IPS-NIHi11 (cell line): ENCODE results near the gene POM121C.
A peak's percentile ranks its signal among the peaks of the same experiment; 100 is the strongest.
"Not testable (repeated sequence)": the region's sequence is repeated elsewhere in the genome, so short reads cannot be mapped to it uniquely, and the experiment has no call there.

Source experiments
- DNase-seq: peaks from one replicate; pipeline ENCODE4 v3.0.0; 2012; ENCODE audit warnings: mixed read lengths, low spot score

POM121C gene

GRCh38 chr7:75485979-75486643 is at the start of gene POM121C:
Gene POM121C, minus strand, starts transcription at chr7:75486299. Its CDS starts 44,803 bp downstream, at chr7:75441496.
- peak; percentile 89 for DNase-seq

GRCh38 chr7:75534727-75535307 is 48.7 kb upstream of the POM121C start:
- DNase-seq: peak; percentile 0

DNA sequence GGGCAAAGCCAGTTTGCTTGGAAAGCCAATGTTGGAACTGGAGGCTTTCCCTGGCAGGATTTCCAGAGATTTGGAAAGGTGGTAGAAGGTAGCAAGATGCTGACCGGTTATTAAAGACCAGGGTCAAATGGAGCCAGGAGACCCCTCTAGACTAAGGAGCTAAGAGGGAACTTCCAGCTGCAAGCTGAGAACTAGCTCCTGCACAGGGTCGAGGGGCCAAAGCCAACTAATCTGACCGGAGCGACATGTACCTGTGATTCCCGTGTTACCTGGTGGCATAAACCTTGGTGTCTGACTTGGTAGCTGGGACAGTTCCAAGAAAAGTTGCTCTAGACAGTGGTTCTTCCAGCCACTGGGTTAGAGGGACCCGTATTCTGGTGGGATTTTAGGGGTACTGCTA is 47.8 kb upstream of the POM121C start:
- peak; percentile 1 for DNase-seq

- no peak for DNase-seq
Measured at GRCh38 chr7:75532639-75533038, 46.5 kb upstream of the POM121C start.

GRCh38 chr7:75531359-75531821 is 45.3 kb upstream of the POM121C start:
- peak; percentile 37 for DNase-seq

DNA sequence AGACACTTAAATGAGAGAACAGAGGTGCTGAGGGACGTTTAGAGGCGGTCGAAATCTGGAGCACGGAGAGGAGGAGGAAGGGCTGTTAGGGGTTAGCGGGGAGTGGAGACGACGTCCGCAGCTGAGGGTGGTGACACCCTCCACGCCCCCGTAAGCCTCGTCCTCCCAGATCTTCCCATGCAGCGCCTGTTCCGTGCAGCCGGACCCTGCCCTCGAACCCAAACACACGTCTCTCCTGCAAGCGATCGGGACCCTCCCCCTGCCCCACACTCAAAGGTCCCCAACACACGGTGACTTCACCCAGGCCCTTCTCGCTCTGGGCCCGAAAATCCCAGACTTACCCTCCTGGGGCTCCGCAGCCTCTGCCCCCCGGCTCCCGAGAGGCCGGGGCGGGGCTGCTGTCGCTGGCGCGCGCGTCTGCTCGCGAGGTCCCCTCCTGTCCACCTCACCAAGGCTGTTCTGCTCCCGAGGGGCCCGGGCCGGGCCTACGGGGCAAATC is 41.2 kb upstream of the POM121C start:
- DNase-seq: peak; percentile 5

- DNase-seq: not testable (repeated sequence)
Measured at GRCh38 chr7:75521727-75522126, 35.6 kb upstream of the POM121C start.

GRCh38 chr7:75518842-75519241 is 32.7 kb upstream of the POM121C start:
- not testable (repeated sequence) for DNase-seq

DNA sequence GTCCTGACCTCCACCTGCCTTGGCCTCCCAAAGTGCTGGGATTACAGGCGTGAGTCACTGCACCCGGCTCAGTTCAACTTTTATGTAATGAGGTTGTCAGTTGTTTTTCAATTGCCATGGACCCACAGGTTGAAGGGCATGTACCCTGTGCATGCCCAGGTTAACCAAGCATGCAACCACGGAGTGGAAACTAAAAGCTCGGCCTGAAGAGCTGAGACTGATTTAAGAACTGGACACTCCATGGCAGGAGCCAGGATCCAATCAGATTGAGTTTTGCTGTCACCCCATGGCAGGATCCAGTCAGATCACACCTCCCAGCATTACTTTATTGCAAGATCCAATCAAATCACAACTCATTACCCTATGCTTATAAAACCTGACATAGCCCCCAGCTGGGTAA is 22.9 kb upstream of the POM121C start:
- DNase-seq: not testable (repeated sequence)

- DNase-seq: not testable (repeated sequence)
Measured at GRCh38 chr7:75492020-75492419, 5.9 kb upstream of the POM121C start, which contains the start of gene SPDYE5. Gene SPDYE5, plus strand, starts transcription at chr7:75492320. Its CDS starts 1,728 bp downstream, at chr7:75494048.

- not testable (repeated sequence) for DNase-seq
Measured at GRCh38 chr7:75485355-75485978, 632 bp downstream of the POM121C start.

DNA sequence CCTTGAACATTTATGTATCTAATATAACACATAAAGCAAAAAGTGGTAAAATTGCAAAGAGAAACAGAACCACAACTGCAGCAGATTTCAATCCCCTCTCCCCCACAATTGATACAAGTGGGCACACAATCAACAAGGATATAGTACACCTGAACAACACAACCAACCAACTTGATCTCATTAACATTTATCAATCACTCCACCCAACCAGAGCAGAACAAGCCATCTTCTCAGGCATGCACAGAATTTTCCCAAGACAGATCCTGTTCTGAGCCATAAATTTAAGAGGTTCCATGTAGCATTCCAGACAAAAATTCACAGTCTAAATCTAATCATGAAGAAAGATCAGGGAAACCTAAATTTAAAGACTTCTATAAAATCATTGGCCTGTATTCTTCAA is 5.8 kb downstream of the POM121C start:
- DNase-seq: not testable (repeated sequence)

DNA sequence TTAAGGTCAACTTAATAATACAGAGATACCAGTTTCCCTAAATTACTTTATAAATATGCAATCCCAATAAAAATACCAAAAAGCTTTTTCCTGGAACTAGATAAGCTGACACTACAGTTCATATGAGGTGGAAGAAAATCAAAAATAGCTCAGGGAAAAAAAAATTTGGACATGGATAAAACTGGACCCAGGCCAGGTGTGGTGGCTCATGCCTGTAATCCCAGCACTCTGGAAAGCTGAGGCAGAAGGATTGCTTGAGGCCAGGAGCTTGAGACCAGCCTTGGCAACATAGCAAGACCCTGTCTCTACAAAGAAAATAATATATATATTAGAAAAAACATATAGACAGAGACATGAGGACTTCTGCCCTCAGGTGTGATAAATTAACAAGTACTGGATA is 8.6 kb downstream of the POM121C start:
- DNase-seq: not testable (repeated sequence)

- not testable (repeated sequence) for DNase-seq
Measured at GRCh38 chr7:75470166-75470565, 15.9 kb downstream of the POM121C start.

DNA sequence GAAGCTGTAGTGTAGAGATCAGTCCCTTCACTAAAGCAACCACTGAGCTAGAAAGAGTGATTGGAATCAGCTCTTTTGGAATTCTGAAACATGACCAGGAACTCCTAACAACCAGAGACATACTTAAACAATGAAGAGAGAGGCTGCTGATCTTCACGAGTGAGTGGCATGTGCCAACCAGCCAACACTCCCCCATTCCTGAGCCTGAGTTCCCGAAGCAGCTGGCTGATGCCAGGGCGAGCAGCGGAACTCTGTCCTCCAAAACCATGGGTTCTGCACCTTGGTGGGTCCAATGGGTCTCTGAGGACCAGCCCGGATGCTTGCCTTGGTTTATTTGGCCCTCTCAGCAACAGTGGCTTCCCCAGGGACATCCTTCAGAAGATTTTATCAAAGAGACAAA is 25.6 kb downstream of the POM121C start:
- not testable (repeated sequence) for DNase-seq

- not testable (repeated sequence) for DNase-seq
Measured at GRCh38 chr7:75458034-75458433, 28.1 kb downstream of the POM121C start.

- DNase-seq: not testable (repeated sequence)
Measured at GRCh38 chr7:75456403-75456802, 29.7 kb downstream of the POM121C start.

- not testable (repeated sequence) for DNase-seq
Measured at GRCh38 chr7:75452494-75452955, 33.6 kb downstream of the POM121C start.

DNA sequence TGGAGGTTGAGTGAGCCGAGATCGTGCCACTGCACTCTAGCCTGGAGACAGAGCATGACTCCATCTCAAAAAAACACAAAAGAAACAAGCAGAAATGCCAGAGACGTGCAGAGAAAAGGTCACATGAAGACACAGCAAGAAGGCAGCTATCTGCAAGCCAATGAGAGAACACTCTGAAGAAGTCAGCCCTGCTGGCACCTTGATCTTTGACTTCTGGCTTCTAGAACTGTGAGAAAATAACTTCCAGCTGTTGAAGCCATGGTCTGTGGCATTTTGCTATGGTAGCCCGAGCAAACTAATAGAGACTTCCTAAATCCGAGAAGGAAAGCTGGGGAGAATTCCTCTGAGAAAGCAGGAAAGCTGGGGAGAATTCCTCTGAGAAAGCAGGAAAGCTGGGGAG is 36.2 kb downstream of the POM121C start:
- not testable (repeated sequence) for DNase-seq

- DNase-seq: not testable (repeated sequence)
Measured at GRCh38 chr7:75442465-75443111, 43.5 kb downstream of the POM121C start.

- DNase-seq: not testable (repeated sequence)
Measured at GRCh38 chr7:75442101-75442464, 44.0 kb downstream of the POM121C start.

DNA sequence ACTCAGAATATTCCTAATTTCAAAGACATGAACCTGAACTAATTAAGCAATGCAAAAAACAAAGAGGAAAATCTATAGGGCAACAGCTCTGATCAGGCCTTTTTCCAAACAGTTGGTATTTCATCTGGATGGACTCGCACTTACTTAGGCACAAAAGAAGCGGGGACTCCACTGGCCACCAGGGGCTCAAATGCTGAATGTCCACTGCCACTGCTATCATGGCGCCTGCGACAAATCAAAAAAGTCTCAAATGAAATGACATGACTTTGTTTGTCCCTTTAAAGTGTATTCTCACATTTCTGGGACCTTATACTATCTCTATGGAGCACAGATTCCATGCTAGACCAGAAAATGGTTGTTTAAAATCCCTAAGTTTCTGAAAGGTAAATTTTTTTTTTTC is 47.1 kb downstream of the POM121C start:
- DNase-seq: not testable (repeated sequence)
